Activated naive CD8-positive, alpha-beta T cell treated with anti-CD3 and anti-CD28 coated beads, Interleukin-2, amount 10 ng/mL, durations not matched to agents 7 days and 5 days (primary cell): ENCODE results near the gene HCFC2. TPM values are rescaled to one million over a fixed set of nuclear protein-coding genes. Genes with fewer than 3 reads are reported as not detected.
"Not testable (repeated sequence)": the region's sequence is repeated elsewhere in the genome, so short reads cannot be mapped to it uniquely, and the experiment has no call there.

Source experiments
- ATAC-seq: fragments of 150-1000 bp; cut with Tn5 transposase; one replicate; pipeline ENCODE4 v1.10.0; 2021; ENCODE audit warnings: low read depth, moderate library complexity
- POLR2A ChIA-PET: fragments of 350-600 bp; sonication (Branson Sonifier 250); formaldehyde crosslinking; loops from one replicate; lab custom pipeline; 2021; ENCODE audit warnings: antibody characterized with exemption; lab: Charles Lee
- DNase-seq: peaks from one replicate; pipeline ENCODE4 v3.0.0; 2021
- H3K27ac Mint-ChIP-seq: one replicate; pipeline ENCODE4 v1.8.0; 2022; ENCODE audit warnings: mild to moderate bottlenecking, mixed read lengths
- H3K27me3 Mint-ChIP-seq: one replicate; pipeline ENCODE4 v1.8.0; 2022; ENCODE audit warnings: mild to moderate bottlenecking, moderate library complexity, mixed read lengths
- H3K36me3 Mint-ChIP-seq: one replicate; pipeline ENCODE4 v1.8.0; 2021; ENCODE audit warnings: mild to moderate bottlenecking, mixed read lengths
- H3K4me1 Mint-ChIP-seq: one replicate; pipeline ENCODE4 v1.8.0; 2021; ENCODE audit warnings: mixed read lengths
- H3K4me3 Mint-ChIP-seq: one replicate; pipeline ENCODE4 v1.8.0; 2022; ENCODE audit warnings: mild to moderate bottlenecking, moderate library complexity, mixed read lengths
- H3K9me3 Mint-ChIP-seq: one replicate; pipeline ENCODE4 v1.8.0; 2021; ENCODE audit warnings: mixed read lengths
- total RNA-seq, 2 experiments: library from RNA; stranded (reverse); gene quantifications; one replicate each; pipeline ENCODE4 v1.2.3, GENCODE V29; 2021

The HCFC2 gene
- total RNA-seq, result 10 to 100 TPM; 12.7 to 13.5 TPM

DNA sequence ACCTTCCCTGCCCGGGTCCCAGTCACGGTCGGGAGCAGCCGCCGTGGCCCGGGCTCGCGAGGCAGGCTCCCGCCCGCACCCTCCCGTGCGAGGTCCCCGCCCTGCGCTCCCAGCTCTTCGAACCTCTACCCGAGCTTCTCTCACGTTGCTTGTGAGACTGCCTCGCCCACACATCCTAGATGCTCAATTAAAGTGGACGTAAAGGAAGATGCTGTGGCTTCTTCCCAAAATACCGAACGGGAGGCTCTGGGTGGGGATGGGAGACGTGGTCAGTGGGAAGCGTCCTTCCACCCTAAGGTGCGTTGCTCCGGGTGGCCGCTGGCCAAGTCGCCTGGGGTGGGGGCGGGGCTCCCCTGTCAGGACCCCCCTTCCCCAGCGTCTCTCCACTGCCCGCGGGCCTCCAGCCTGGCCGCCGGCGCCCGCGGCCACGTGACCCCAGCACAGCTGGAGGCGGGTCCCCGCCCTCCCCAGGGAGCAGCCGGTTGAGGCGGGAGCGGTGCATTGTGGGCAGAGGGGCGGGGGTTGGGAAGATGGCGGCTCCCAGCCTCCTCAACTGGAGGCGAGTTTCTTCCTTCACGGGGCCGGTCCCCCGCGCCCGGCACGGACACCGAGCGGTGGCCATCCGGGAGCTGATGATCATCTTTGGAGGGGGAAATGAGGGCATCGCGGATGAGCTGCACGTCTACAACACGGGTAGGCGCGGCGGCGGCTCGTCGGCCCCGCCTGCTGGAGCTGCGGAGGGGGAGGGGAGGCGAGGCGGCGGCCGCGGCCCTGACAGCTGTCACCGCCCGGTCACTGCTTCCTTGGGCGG lies at the start of gene HCFC2:
Gene HCFC2 (plus strand): TSS at position 501 of the 811 bp plus-strand sequence. CDS start 30 bp downstream, at position 531.
- POLR2A ChIA-PET, result interaction anchor here (0.7 to 2.6 kb wide), 9 partner anchors 12 to 134 kb away, joined by 3 to 19 read pairs (median 5); partner anchors contain the start of genes HSP90B1, NFYB and TDG
- H3K27me3 Mint-ChIP-seq, result peaks cover 23% of the 10 kb centered on the region
- peak within 1 kb of the TSS; percentile 90 for H3K27ac Mint-ChIP-seq
- H3K9me3 Mint-ChIP-seq, result no peaks in the 10 kb centered on the region
- peak within 1 kb of the TSS; percentile 92 for H3K4me3 Mint-ChIP-seq
- peaks cover 24% of the 10 kb centered on the region for H3K4me1 Mint-ChIP-seq
- peaks cover 4% of the 10 kb centered on the region for H3K36me3 Mint-ChIP-seq
- ATAC-seq (peak; percentile 90), DNase-seq (peak; percentile 93)

DNA sequence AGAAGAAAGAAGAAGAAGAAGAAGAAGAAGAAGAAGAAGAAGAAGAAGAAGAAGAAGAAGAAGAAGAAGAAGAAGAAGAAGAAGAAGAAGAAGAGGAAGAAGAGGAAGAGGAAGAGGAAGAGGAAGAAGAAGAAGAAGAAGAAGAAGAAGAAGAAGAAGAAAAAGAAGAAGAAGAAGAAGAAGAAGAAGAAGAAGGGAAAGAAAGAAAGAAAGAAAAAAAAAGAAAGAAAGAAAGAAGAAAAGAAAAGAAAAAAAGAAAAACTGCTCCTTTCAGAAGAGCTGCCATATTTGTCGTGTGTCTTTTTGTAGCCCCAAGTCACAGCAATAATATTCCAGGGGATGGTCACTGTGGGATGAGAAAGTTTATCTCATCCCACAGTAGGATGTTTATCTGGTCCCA lies 42.5 kb upstream of the HCFC2 start:
- H3K27me3 Mint-ChIP-seq, result peaks cover 25% of the 10 kb centered on the region
- POLR2A ChIA-PET, ATAC-seq, DNase-seq, H3K4me1 Mint-ChIP-seq, H3K36me3 Mint-ChIP-seq, H3K27ac Mint-ChIP-seq, H3K9me3 Mint-ChIP-seq, H3K4me3 Mint-ChIP-seq: not testable (repeated sequence)

- H3K36me3 Mint-ChIP-seq, result no peaks in the 10 kb centered on the region
- H3K27me3 Mint-ChIP-seq, result peaks cover 33% of the 10 kb centered on the region
- no peak for DNase-seq
- H3K27ac Mint-ChIP-seq, result no peak overlapping the region
- H3K4me3 Mint-ChIP-seq, result no peak overlapping the region
- H3K9me3 Mint-ChIP-seq, result no peaks in the 10 kb centered on the region
- ATAC-seq, result no peak
- H3K4me1 Mint-ChIP-seq, result no peaks in the 10 kb centered on the region
- POLR2A ChIA-PET, result no interaction called here
Observed at GRCh38 chr12:104022786-104023185, 41.5 kb upstream of the HCFC2 start.

GRCh38 chr12:104023710-104024109 lies 40.6 kb upstream of the HCFC2 start:
- H3K4me3 Mint-ChIP-seq, result no peak overlapping the region
- H3K27me3 Mint-ChIP-seq, result peaks cover 36% of the 10 kb centered on the region
- ATAC-seq (no peak), DNase-seq (no peak)
- H3K27ac Mint-ChIP-seq, result no peak overlapping the region
- no peaks in the 10 kb centered on the region for H3K9me3 Mint-ChIP-seq
- POLR2A ChIA-PET, result no interaction called here
- H3K4me1 Mint-ChIP-seq, result no peaks in the 10 kb centered on the region
- H3K36me3 Mint-ChIP-seq, result no peaks in the 10 kb centered on the region

- no peak overlapping the region for H3K4me3 Mint-ChIP-seq
- peaks cover 39% of the 10 kb centered on the region for H3K27me3 Mint-ChIP-seq
- no peaks in the 10 kb centered on the region for H3K4me1 Mint-ChIP-seq
- H3K27ac Mint-ChIP-seq, result no peak overlapping the region
- ATAC-seq (no peak), DNase-seq (no peak)
- no peaks in the 10 kb centered on the region for H3K9me3 Mint-ChIP-seq
- H3K36me3 Mint-ChIP-seq, result no peaks in the 10 kb centered on the region
- POLR2A ChIA-PET, result no interaction called here
Observed at GRCh38 chr12:104024348-104024747, 40.0 kb upstream of the HCFC2 start.

GRCh38 chr12:104025771-104026170 lies 38.6 kb upstream of the HCFC2 start:
- no peaks in the 10 kb centered on the region for H3K9me3 Mint-ChIP-seq
- no peak overlapping the region for H3K4me3 Mint-ChIP-seq
- ATAC-seq (no peak), DNase-seq (no peak)
- H3K36me3 Mint-ChIP-seq, result no peaks in the 10 kb centered on the region
- POLR2A ChIA-PET, result no interaction called here
- no peaks in the 10 kb centered on the region for H3K4me1 Mint-ChIP-seq
- peaks cover 34% of the 10 kb centered on the region for H3K27me3 Mint-ChIP-seq
- no peak overlapping the region for H3K27ac Mint-ChIP-seq

- Mint-ChIP-seq H3K4me1 (no peaks in the 10 kb centered on the region), H3K27me3 (peaks cover 26% of the 10 kb centered on the region), H3K9me3 (no peaks in the 10 kb centered on the region), H3K27ac (no peak overlapping the region), H3K36me3 (no peaks in the 10 kb centered on the region), H3K4me3 (no peak overlapping the region)
- DNase-seq (no peak), ATAC-seq (no peak)
- POLR2A ChIA-PET, result no interaction called here
Observed at GRCh38 chr12:104026841-104027599, 37.3 kb upstream of the HCFC2 start.

DNA sequence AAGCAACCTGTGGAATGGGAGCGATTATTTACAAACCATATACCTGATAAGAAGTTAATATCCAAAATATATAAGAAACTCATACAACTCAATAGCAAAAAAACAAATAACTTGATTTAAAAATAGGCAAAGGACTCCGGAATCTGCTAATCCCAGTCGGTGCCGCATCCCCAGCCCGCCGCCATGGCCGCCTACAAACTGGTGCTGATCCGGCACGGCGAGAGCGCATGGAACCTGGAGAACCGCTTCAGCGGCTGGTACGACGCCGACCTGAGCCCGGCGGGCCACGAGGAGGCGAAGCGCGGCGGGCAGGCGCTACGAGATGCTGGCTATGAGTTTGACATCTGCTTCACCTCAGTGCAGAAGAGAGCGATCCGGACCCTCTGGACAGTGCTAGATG lies 33.7 kb upstream of the HCFC2 start:
- H3K4me1 Mint-ChIP-seq, H3K36me3 Mint-ChIP-seq, H3K4me3 Mint-ChIP-seq, DNase-seq, H3K27ac Mint-ChIP-seq, POLR2A ChIA-PET, ATAC-seq, H3K9me3 Mint-ChIP-seq: not testable (repeated sequence)
- H3K27me3 Mint-ChIP-seq, result peaks cover 32% of the 10 kb centered on the region

DNA sequence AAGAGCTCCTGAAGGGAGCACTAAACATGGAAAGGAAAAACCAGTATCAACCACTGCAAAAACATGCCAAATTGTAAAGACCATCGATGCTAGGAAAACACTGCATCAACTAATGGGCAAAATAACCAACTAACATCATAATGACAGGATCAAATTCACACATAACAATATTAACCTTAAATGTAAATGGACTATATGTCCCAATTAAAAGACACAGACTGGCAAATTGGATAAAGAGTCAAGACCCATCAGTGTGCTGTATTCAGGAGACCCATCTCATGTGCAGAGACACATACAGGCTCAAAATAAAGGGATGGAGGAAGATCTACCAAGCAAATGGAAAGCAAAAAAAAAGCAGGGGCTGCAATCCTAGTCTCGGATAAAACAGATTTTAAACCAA lies 28.2 kb upstream of the HCFC2 start:
- H3K4me1 Mint-ChIP-seq, POLR2A ChIA-PET, DNase-seq, H3K27ac Mint-ChIP-seq, H3K9me3 Mint-ChIP-seq, H3K36me3 Mint-ChIP-seq, H3K4me3 Mint-ChIP-seq, ATAC-seq: not testable (repeated sequence)
- H3K27me3 Mint-ChIP-seq, result peaks cover 29% of the 10 kb centered on the region

GRCh38 chr12:104039769-104040168 lies 24.6 kb upstream of the HCFC2 start:
- H3K9me3 Mint-ChIP-seq, H3K27ac Mint-ChIP-seq, H3K4me3 Mint-ChIP-seq, ATAC-seq, DNase-seq, POLR2A ChIA-PET, H3K36me3 Mint-ChIP-seq, H3K4me1 Mint-ChIP-seq: not testable (repeated sequence)
- H3K27me3 Mint-ChIP-seq, result peaks cover 33% of the 10 kb centered on the region

GRCh38 chr12:104042580-104042979 lies 21.8 kb upstream of the HCFC2 start:
- Mint-ChIP-seq H3K4me3 (no peak overlapping the region), H3K36me3 (no peaks in the 10 kb centered on the region), H3K27me3 (peaks cover 16% of the 10 kb centered on the region), H3K27ac (no peak overlapping the region), H3K4me1 (peaks cover 11% of the 10 kb centered on the region), H3K9me3 (no peaks in the 10 kb centered on the region)
- ATAC-seq (no peak), DNase-seq (no peak)
- POLR2A ChIA-PET, result no interaction called here

DNA sequence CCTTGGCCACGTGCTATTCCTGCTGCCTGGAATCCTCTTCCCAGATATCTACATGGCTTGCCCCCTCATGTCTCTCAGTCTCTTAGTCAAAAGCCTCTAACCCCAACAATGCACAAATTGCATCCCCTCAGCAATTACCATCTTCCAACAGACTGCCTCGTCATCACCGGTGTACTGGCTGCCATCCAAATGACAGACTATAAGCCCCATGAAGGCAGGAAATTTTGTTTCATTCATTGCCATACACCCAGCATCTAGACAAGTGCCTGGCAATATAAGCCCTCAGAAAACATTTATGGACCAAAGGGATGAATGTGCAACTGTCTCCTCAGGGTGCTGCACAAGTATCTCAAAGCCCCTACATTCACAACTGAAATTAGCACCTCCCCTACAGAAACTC lies 20.2 kb upstream of the HCFC2 start:
- Mint-ChIP-seq H3K4me1 (peaks cover 11% of the 10 kb centered on the region), H3K27ac (no peak overlapping the region), H3K27me3 (peaks cover 23% of the 10 kb centered on the region), H3K4me3 (no peak overlapping the region), H3K36me3 (no peaks in the 10 kb centered on the region), H3K9me3 (no peaks in the 10 kb centered on the region)
- DNase-seq, result no peak
- POLR2A ChIA-PET, result no interaction called here
- no peak for ATAC-seq

GRCh38 chr12:104046306-104046705 lies 18.0 kb upstream of the HCFC2 start:
- Mint-ChIP-seq H3K27me3 (peaks cover 40% of the 10 kb centered on the region), H3K4me1 (peaks cover 20% of the 10 kb centered on the region), H3K4me3 (no peak overlapping the region), H3K36me3 (no peaks in the 10 kb centered on the region), H3K27ac (no peak overlapping the region), H3K9me3 (no peaks in the 10 kb centered on the region)
- POLR2A ChIA-PET, result interaction anchor here (0.6 to 1.0 kb wide), 2 partner anchors 18 to 1057 kb away, joined by 3 read pairs; partner anchors contain the start of gene HCFC2
- no peak for DNase-seq
- no peak for ATAC-seq
